Stimulated activated naive CD4-positive, alpha-beta T cell treated with Interleukin-2 at 50 U/mL for 16 hours (primary cell): ENCODE results near the gene LCE5A.
"Not testable (repeated sequence)": the region's sequence is repeated elsewhere in the genome, so short reads cannot be mapped to it uniquely, and the experiment has no call there.

Experiments
- DNase-seq: peaks from one replicate; lab custom pipeline; 2025; lab: John Stamatoyannopoulos, UW

The LCE5A gene

DNA sequence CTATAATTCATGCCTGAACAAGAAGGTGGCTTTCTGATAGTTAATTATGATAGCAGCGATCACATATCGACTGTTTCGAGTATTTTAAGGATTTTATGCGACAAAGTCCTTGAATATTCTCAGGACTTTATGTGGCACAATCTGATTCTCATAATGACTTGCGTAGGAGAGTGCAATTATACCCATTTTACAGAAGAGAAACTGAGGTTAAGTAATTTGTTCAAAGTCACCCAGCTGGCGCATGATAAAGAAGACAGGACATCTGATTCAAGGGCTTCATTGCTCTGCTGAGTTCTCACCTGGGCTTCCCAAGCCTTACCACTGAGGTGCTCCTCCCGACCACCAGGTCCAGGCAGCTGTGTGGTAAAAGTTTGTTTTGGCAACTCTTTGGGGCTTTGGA lies 5.5 kb downstream of the LCE5A start:
- DNase-seq: no peak

DNA sequence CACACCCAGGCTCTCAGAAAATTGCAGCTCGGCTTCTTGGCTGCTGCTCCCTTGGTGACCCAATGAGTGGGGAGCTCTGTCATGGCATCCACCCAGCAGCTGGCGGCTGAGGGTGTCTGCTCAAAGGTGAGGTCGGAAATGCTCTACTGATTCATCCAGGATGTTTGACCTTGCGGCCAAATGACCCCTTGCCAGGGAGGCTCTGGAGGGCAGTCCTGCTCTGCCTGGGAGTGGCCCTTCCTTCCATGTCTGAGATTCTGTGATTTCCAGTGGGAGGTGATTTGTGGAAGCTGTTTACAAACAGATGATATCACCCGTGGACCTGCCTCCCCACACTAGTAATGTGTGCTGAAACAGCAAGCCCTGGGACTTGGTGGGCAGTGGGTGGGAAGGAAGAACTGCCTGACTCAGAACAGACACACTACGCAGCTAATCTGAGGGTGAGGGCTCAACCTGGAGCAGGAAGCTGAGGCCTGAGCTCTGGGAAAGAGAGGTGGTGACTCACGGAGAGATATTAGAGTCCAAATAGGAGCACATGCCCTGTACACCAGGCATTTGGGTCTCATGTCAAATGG lies 6.7 kb downstream of the LCE5A start:
- no peak for DNase-seq

DNA sequence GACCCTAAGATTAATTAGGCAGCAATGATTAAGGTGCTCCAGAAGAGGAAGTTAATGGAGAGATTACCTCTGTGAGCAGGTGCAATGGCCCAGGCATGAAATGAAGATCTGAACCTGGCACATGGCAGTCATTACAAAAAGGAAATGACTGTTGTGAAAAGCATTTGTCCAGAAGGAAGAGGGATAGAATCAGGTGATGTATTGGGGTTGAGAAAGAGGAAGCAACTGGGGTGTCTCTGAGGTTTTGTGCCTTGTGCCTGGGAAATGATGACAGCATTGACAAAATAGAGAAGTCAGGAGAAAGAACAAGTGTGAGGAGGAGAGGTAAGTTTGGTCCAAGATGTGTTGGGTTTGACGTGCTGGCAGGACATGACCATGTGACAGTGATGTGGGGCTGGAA lies 9.2 kb downstream of the LCE5A start:
- no peak for DNase-seq

DNA sequence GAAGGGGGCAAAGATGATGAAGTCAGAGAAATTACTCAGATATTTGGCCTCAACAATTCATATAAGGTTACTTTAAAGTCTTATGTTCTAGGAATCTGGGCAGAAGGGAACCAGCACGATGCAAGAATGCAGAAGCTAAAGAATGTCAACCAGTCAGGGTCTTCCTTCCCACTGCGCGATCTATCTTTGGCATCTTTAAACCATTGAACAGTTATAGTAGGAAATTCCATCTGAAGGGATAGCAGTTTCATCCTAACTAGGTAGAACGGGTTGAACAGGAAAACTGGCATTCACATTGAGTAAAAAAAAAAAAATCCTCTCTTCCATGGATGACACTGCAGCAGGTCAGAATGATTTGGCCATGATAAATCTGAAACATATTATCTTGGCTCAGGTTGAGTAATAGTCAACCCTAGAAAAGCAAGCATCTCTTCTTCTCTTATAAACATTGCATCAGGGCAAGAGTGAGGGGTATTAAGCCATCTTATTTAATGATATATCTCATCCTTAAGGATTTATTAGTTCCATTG lies 10.0 kb downstream of the LCE5A start:
- DNase-seq: no peak

DNA sequence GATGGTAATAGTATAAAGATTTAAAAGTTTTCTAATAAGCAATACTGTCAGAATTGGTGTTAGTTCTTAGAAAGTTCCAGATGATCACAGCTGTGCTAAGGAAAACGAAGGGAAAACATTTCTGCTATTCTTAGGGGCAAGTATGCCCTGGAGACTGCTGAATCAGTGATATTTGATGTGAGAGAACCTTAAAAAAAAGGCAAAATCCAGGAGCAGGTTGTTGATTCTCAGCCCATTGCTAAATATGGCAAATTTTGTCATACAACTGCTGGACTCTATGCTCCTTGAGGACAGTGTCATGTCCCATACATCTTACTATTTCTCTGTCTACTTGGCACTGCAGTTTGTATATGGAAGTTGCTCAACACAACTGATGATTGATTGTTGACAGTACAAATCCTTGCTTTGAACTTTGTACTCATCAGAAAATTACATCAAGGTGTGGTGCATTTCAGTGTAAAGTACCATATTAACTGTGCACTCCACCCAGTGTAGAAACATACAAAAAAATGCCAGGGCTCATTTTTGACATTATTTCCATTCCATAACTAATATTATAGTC lies 14.6 kb downstream of the LCE5A start:
- DNase-seq: no peak

DNA sequence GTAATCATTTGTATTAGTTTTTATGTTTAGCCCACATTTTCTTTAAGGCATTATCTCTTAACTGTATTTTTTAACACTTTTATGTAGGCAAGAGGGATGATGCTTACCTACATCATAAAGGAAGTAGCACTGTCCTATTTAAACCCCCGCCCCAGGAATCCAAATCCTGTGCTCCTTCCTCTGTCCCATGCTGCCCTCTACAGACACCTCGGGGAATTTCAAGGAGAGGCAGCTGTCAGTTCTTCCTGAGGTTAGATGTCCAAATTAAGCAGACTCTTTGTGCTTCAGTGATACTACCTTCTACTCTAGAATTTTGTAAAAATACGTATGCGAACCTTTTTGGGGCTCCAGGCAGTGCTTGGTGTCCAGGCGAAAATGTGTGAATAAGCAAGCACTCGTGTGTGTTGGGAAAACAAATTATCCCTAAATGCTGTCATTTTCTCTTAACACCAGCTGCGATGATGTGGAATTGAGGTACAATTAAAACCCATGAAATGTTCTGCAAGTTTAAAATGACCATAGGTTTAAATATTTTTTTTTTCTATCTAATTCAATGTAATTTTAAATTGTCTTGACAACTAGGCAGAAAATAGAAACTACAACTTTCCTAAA lies 22.8 kb downstream of the LCE5A start:
- DNase-seq: peak; percentile 2

DNA sequence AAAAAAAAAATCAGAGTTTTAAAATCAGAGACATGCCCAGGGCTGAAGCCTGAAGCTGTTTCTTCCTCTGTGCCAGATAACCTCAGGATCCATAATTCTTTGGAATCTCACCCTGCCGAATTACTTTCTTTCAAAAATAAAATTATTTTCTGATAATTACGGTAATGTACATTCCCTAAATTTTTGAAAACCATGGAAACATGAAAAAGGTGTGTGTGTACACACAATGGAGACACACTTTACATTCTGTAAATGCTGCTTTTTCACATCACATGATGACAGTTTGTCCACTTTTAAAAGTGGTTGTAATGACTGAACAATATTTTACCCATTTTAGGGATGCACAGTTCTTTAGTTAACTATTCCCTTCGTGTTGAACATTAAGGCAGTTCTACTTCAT lies 25.2 kb downstream of the LCE5A start:
- DNase-seq: no peak

DNA sequence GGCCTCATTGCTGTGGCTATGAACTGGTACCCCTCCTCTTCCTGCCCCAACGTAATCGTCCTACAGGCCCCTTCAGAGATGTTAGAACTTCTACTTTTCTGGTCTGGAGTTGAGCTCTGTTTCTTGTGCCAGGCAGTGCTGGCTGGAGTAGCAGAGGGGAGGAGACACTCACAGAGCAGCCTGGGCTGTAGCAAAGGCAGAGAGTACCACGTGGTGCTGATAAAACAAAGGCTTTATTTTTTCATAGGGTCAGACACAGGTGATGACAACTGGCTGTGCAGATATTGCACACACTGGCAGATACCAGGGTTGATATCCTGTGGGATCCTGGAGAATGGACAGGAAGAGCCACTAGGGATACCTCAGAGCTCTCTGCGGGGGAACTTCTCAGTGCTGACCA lies 26.9 kb downstream of the LCE5A start:
- DNase-seq: no peak

DNA sequence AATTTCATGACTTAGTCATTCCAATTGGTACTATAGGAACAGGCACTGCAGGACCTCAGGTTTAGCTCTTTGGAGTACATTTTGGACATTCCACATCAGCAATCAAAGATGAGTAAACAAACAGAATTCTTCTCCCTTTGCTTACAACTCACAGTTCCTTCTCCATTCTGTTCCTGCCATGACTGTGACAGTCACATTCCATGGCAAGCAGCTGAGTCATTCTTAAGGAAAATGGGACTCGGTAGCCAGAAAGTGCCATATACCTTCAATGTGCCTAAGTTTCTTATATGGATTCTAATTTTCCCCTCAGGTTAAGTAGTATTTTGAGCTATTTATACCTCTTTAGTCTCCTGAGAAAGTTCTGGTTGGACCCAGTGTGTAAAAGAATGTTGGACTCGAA lies 29.3 kb downstream of the LCE5A start:
- no peak for DNase-seq

DNA sequence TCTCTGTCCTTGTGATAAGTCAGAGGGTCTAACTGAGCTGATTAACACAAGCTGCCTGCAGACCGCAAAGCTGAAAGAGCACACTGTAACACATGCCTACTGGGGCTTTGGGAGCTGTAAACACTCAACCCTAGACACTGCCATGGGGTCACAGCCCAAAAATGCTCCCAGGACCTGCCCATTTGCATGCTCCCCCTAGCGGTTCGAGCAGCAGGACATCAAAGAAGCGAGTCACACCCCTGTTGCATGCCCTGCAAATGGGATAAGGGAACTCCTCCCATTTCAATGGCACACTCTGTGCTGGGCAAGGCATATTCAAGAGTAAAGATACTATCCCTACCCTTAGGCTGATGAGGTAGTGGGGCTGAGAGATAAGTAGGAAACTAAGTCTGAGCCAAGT lies 33.2 kb downstream of the LCE5A start:
- no peak for DNase-seq

DNA sequence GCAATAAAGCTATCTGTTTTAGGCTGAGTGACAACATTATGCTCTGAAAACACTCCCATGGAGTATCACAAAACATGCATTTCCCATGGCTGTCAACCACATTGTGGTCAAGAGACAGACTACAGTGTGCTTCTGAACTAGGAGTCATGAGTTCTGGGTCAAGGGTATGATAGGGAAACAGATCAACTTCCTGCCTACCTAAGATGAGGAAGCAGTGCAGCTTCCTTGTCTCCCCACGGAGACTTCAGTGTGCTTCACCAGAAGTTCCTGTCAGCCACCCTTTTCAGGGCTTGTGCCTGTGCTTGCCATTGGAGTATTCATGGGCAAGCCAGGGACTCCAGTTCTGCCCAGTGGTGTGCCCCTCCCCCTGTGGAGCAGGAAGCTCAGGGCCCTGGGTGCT lies 36.1 kb downstream of the LCE5A start:
- DNase-seq: no peak

DNA sequence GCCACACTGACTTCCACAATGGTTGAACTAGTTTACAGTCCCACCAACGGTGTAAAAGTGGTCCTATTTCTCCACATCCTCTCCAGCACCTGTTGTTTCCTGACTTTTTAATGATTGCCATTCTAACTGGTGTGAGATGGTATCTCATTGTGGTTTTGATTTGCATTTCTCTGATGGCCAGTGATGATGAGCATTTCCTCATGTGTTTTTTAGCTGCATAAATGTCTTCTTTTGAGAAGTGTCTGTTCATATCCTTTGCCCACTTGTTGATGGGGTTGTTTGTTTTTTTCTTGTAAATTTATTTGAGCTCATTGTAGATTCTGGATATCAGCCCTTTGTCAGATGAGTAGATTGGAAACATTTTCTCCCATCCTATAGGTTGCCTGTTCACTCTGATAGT lies 37.8 kb downstream of the LCE5A start:
- not testable (repeated sequence) for DNase-seq
